Skeletal muscle satellite cell (primary cell): ENCODE results near the gene CMIP.

ENCODE experiments used
- H3K27me3 ChIP-seq: 2 replicates; pipeline ENCODE4 v1.7.0; 2013; ENCODE audit warnings: low read length; ENCODE audit not compliant: control insufficient read depth, insufficient read depth
- H3K36me3 ChIP-seq: 2 replicates; pipeline ENCODE4 v1.7.0; 2013; ENCODE audit warnings: mild to moderate bottlenecking, control low read depth, low read length; ENCODE audit not compliant: insufficient read depth
- H3K4me1 ChIP-seq: 2 replicates; pipeline ENCODE4 v1.7.0; 2013; ENCODE audit warnings: low read length; ENCODE audit not compliant: control insufficient read depth, insufficient read depth
- H3K4me2 ChIP-seq: 2 replicates; pipeline ENCODE4 v1.7.0; 2013; ENCODE audit warnings: mild to moderate bottlenecking, low read length
- H3K4me3 ChIP-seq: 2 replicates; pipeline ENCODE4 v1.7.0; 2013; ENCODE audit warnings: low read length
- H3K9ac ChIP-seq: 2 replicates; pipeline ENCODE4 v1.7.0; 2013; ENCODE audit warnings: mild to moderate bottlenecking, low read depth, low read length, moderate library complexity
- H3K9me3 ChIP-seq: replicated peaks from 2 replicates; pipeline ENCODE4 v1.7.0; 2013; ENCODE audit warnings: mild to moderate bottlenecking, control low read depth, low read length

CMIP gene

DNA sequence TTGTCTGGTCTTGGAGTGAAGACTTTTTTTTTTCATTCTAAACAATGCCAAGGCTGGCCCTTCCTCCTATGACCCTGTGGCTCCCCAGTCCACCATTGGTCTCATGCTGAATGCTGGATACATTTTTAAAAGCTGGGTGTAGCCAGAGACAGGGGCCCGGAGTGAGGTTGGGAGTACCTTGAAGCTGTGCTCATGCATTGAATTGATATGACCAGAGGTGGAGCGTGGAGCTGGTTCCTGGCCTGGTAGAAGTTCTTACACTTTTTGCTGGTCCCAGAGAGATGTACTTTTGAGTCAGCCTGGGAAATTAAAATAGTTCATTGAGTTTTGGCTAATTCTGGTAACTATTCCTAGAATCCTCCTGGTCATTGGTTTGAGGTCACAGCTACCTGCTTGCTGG is 83.6 kb downstream of the CMIP start:
- H3K4me1 ChIP-seq, result peaks cover 19% of the 10 kb centered on the region
- H3K36me3 ChIP-seq, result no peaks in the 10 kb centered on the region
- H3K4me3 ChIP-seq, result no peak overlapping the region
- no peak overlapping the region for H3K4me2 ChIP-seq
- H3K27me3 ChIP-seq, result no peaks in the 10 kb centered on the region
- H3K9ac ChIP-seq, result no peak overlapping the region
- no peaks in the 10 kb centered on the region for H3K9me3 ChIP-seq

DNA sequence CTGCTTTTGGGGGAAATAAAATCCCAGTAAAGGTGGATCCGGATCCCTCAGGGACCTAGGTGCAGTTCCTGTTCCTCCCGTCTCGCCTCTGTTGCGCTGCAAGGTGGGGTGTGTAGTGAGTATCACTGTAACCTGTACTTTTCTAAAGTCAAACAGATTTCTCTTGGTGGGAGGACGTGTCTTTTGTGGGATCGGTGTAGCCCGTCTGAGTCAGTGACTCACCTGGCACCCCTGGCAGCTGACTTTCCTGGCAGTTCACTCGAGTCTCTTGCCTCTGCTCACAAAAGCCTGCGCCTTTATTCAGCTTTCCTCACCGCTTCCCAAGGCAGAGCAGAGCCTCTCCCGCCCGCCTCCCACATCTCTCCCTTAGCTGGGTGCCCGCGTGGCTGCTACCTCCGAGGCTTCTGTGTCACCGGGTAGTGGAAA is 85.7 kb downstream of the CMIP start:
- no peak overlapping the region for H3K9ac ChIP-seq
- no peaks in the 10 kb centered on the region for H3K36me3 ChIP-seq
- no peak overlapping the region for H3K4me2 ChIP-seq
- H3K27me3 ChIP-seq, result no peaks in the 10 kb centered on the region
- no peaks in the 10 kb centered on the region for H3K9me3 ChIP-seq
- H3K4me3 ChIP-seq, result no peak overlapping the region
- peaks cover 17% of the 10 kb centered on the region for H3K4me1 ChIP-seq

- Histone ChIP-seq H3K4me1 (peaks cover 17% of the 10 kb centered on the region), H3K9ac (no peak overlapping the region), H3K27me3 (no peaks in the 10 kb centered on the region), H3K4me3 (no peak overlapping the region), H3K36me3 (no peaks in the 10 kb centered on the region), H3K4me2 (no peak overlapping the region), H3K9me3 (no peaks in the 10 kb centered on the region)
Observed at GRCh38 chr16:81530814-81531213, 86.2 kb downstream of the CMIP start.

- H3K4me2 ChIP-seq, result no peak overlapping the region
- no peaks in the 10 kb centered on the region for H3K36me3 ChIP-seq
- peaks cover 17% of the 10 kb centered on the region for H3K4me1 ChIP-seq
- H3K9ac ChIP-seq, result no peak overlapping the region
- H3K4me3 ChIP-seq, result no peak overlapping the region
- no peaks in the 10 kb centered on the region for H3K9me3 ChIP-seq
- no peaks in the 10 kb centered on the region for H3K27me3 ChIP-seq
Observed at GRCh38 chr16:81531419-81531821, 86.8 kb downstream of the CMIP start.

DNA sequence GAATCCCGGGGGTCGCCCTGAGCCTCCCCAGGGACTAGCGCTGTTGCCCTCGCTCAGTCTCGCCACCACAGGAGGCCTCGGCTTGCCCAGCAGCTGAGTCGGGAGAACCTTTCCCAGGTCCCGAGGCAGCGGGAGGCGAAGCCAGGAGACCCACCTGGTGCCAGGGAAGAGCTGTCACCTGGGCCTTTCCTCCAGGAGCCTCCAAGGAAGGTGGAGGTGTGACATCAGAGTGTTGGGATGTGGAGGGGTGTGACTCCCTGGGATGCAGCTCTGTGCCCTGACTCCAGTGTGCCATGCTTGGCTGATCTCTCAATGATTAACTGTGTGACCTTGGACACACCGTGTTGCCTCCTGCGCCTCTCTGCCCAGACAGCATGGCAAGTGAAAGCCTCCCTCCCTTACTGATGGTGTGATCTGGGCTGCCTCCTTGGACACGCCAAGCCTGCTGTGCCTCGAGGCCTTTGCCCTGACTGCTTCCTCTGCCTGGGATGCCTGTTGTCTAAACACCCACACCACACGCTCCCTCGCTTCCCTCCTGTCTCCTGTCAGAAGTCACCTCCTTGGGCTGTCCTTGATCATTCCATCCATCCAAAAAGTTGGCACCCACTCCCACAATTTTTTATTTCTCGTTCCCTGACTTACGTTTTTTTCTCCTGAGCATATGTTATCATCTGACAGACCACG is 88.0 kb downstream of the CMIP start:
- H3K4me1 ChIP-seq, result peaks cover 6% of the 10 kb centered on the region
- H3K9ac ChIP-seq, result no peak overlapping the region
- no peaks in the 10 kb centered on the region for H3K27me3 ChIP-seq
- no peak overlapping the region for H3K4me2 ChIP-seq
- no peak overlapping the region for H3K4me3 ChIP-seq
- H3K36me3 ChIP-seq, result no peaks in the 10 kb centered on the region
- no peaks in the 10 kb centered on the region for H3K9me3 ChIP-seq

GRCh38 chr16:81533175-81533507 is 88.5 kb downstream of the CMIP start:
- no peaks in the 10 kb centered on the region for H3K9me3 ChIP-seq
- no peaks in the 10 kb centered on the region for H3K36me3 ChIP-seq
- no peak overlapping the region for H3K4me2 ChIP-seq
- H3K4me1 ChIP-seq, result peaks cover 10% of the 10 kb centered on the region
- H3K4me3 ChIP-seq, result no peak overlapping the region
- H3K9ac ChIP-seq, result no peak overlapping the region
- no peaks in the 10 kb centered on the region for H3K27me3 ChIP-seq

GRCh38 chr16:81535679-81536360 is 91.2 kb downstream of the CMIP start:
- Histone ChIP-seq H3K4me2 (no peak overlapping the region), H3K4me1 (peaks cover 18% of the 10 kb centered on the region)

DNA sequence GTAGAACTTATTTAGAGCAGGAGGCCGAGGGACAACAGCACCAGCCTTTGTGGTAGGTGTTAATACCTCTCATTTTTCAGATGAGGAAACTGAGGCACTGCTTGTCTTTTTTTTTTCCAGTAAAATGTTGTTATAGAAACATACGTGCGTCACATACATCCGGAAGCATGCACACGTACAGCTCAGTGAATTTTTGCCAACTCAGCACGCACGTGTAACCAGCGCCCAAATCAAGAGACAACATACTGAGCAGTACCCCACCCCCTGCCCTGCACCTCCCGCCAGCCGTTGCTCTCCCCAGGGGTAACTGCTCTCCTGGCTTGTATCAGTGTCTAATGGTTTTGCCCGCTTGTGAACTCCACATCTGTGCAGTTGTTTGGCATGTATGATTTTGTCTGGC is 92.0 kb downstream of the CMIP start:
- no peaks in the 10 kb centered on the region for H3K27me3 ChIP-seq

More at GRCh38 chr16:81535679-81536360, 91.2 kb downstream of the CMIP start:
- Histone ChIP-seq H3K9me3 (no peaks in the 10 kb centered on the region), H3K9ac (no peak overlapping the region), H3K27me3 (no peaks in the 10 kb centered on the region), H3K4me3 (no peak overlapping the region), H3K36me3 (no peaks in the 10 kb centered on the region)

DNA sequence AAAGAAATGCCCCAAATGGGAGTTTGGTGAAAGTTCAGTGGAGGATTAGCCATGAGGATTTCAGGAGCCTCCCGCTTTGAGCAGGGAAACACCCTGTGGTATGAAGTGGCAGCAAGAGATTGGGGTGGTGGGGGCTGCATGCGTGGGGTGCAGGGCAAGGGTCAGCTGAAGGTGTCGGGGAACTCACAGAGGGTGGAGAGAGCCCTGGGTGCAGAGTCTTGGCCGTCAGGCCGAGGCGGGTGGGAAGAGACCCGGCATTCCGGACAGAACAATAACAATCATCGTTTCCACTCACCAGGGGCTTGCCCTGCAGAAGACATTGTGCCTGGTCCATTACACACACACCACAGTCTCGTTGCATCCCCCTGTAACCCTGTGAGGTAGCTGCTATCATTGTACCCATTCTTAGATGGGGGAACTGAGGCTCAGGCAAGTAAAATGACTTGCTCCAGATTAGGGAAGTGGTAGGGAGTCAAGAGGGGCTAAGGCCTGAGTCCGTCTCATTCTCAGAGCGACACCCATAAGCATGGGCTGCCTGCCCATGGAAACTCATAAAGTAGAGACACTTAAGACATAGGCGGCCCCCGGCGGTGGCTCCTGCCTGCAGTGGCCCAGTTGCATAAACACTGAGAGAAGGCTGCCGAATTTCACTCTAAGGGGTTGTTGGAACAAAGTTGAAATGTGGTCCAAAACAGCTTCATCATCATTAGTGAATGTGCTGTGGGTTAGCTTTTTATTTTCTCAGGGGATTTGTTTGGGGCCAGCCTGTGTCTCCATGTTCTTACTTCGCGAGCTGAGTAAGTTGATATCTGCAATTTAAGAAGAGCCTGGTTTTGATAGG is 93.3 kb downstream of the CMIP start:
- H3K9ac ChIP-seq, result no peak overlapping the region
- H3K4me3 ChIP-seq, result no peak overlapping the region
- H3K4me1 ChIP-seq, result peaks cover 21% of the 10 kb centered on the region
- no peaks in the 10 kb centered on the region for H3K27me3 ChIP-seq
- H3K9me3 ChIP-seq, result no peaks in the 10 kb centered on the region
- H3K4me2 ChIP-seq, result no peak overlapping the region
- no peaks in the 10 kb centered on the region for H3K36me3 ChIP-seq

More for the DNA sequence above, 92.0 kb downstream of the CMIP start:
- Histone ChIP-seq H3K9me3 (no peaks in the 10 kb centered on the region), H3K4me2 (no peak overlapping the region), H3K36me3 (no peaks in the 10 kb centered on the region), H3K4me3 (no peak overlapping the region), H3K9ac (no peak overlapping the region), H3K4me1 (peaks cover 18% of the 10 kb centered on the region)

- H3K9me3 ChIP-seq, result no peaks in the 10 kb centered on the region
- H3K4me2 ChIP-seq, result no peak overlapping the region
- H3K4me3 ChIP-seq, result no peak overlapping the region
- H3K4me1 ChIP-seq, result peaks cover 26% of the 10 kb centered on the region
- no peak overlapping the region for H3K9ac ChIP-seq
- H3K36me3 ChIP-seq, result no peaks in the 10 kb centered on the region
- no peaks in the 10 kb centered on the region for H3K27me3 ChIP-seq
Observed at GRCh38 chr16:81539009-81539758, 94.6 kb downstream of the CMIP start.
